Type B pancreatic cell (in vitro differentiated cells): Measurements from ENCODE around the gene CRLF2. TPM values are rescaled to one million over a fixed set of nuclear protein-coding genes. Genes with fewer than 3 reads are reported as not detected.
"Not testable (repeated sequence)": the region's sequence is repeated elsewhere in the genome, so short reads cannot be mapped to it uniquely, and the experiment has no call there.

ENCODE experiments used
- DNase-seq: peaks from one replicate; pipeline ENCODE4 v3.0.0; 2021; ENCODE audit warnings: mixed read lengths; ENCODE audit not compliant: unreplicated experiment; ENCODE audit errors: extremely low spot score
- H3K27ac Mint-ChIP-seq: 2 replicates; pipeline ENCODE4 v1.8.0; 2021; ENCODE audit warnings: mild to moderate bottlenecking, mixed read lengths
- H3K27me3 Mint-ChIP-seq: 2 replicates; pipeline ENCODE4 v1.8.0; 2021; ENCODE audit warnings: mixed read lengths
- H3K36me3 Mint-ChIP-seq: 2 replicates; pipeline ENCODE4 v1.8.0; 2021; ENCODE audit warnings: mixed read lengths
- H3K4me1 Mint-ChIP-seq: one replicate; pipeline ENCODE4 v1.8.0; 2021; ENCODE audit warnings: mixed read lengths; ENCODE audit not compliant: unreplicated experiment
- H3K4me3 Mint-ChIP-seq: 2 replicates; pipeline ENCODE4 v1.8.0; 2021; ENCODE audit warnings: mild to moderate bottlenecking, mixed read lengths
- H3K9me3 Mint-ChIP-seq: 2 replicates; pipeline ENCODE4 v1.8.0; 2021; ENCODE audit warnings: mixed read lengths
- CTCF ChIP-seq: fragments of 200-600 bp; sonication (generic); conservative IDR thresholded peaks from 2 replicates; pipeline ENCODE4 v1.5.0; 2021; ENCODE audit warnings: antibody characterized with exemption, mild to moderate bottlenecking
- total RNA-seq: library from RNA; stranded (reverse); gene quantifications from 2 replicates; pipeline ENCODE4 v1.2.1, GENCODE V29; 2021; ENCODE audit warnings: low replicate concordance

The CRLF2 gene
- total RNA-seq, 1 donor from 2014 or later = not detected

GRCh38 chrX:1172496-1172895, 40.0 kb downstream of the CRLF2 start:
- H3K27me3 Mint-ChIP-seq = peaks cover 35% of the 10 kb centered on the region
- no peak for TF ChIP-seq CTCF
- DNase-seq = peak; percentile 10

GRCh38 chrX:1171915-1172314, 40.5 kb downstream of the CRLF2 start:
- peak; percentile 34 for DNase-seq
- H3K27ac Mint-ChIP-seq, H3K4me1 Mint-ChIP-seq, H3K36me3 Mint-ChIP-seq, H3K4me3 Mint-ChIP-seq, H3K9me3 Mint-ChIP-seq: not testable (repeated sequence)
- peaks cover 35% of the 10 kb centered on the region for H3K27me3 Mint-ChIP-seq

More at GRCh38 chrX:1172496-1172895, 40.0 kb downstream of the CRLF2 start:
- no peaks in the 10 kb centered on the region for H3K9me3 Mint-ChIP-seq
- no peaks in the 10 kb centered on the region for H3K36me3 Mint-ChIP-seq
- no peak overlapping the region for H3K4me3 Mint-ChIP-seq
- no peak overlapping the region for H3K27ac Mint-ChIP-seq
- H3K4me1 Mint-ChIP-seq = peaks cover 6% of the 10 kb centered on the region

- Mint-ChIP-seq H3K4me1 (peaks cover 14% of the 10 kb centered on the region), H3K4me3 (peak overlapping the region; percentile 5), H3K27ac (no peak overlapping the region), H3K36me3 (no peaks in the 10 kb centered on the region), H3K9me3 (no peaks in the 10 kb centered on the region), H3K27me3 (peaks cover 36% of the 10 kb centered on the region)
- DNase-seq = no peak
- no peak for TF ChIP-seq CTCF
Measured at GRCh38 chrX:1170243-1170642, 42.2 kb downstream of the CRLF2 start.

- Mint-ChIP-seq H3K9me3 (no peaks in the 10 kb centered on the region), H3K36me3 (no peaks in the 10 kb centered on the region), H3K27me3 (peaks cover 39% of the 10 kb centered on the region), H3K4me3 (no peak overlapping the region), H3K4me1 (peaks cover 14% of the 10 kb centered on the region), H3K27ac (no peak overlapping the region)
- no peak for TF ChIP-seq CTCF
- DNase-seq = peak; percentile 7
Measured at GRCh38 chrX:1169189-1169588, 43.3 kb downstream of the CRLF2 start.

- H3K27ac Mint-ChIP-seq = no peak overlapping the region
- H3K4me1 Mint-ChIP-seq = peaks cover 14% of the 10 kb centered on the region
- TF ChIP-seq CTCF = no peak
- no peaks in the 10 kb centered on the region for H3K9me3 Mint-ChIP-seq
- no peak overlapping the region for H3K4me3 Mint-ChIP-seq
- peaks cover 40% of the 10 kb centered on the region for H3K27me3 Mint-ChIP-seq
- H3K36me3 Mint-ChIP-seq = no peaks in the 10 kb centered on the region
- no peak for DNase-seq
Measured at GRCh38 chrX:1167918-1168481, 44.4 kb downstream of the CRLF2 start.

- no peak for DNase-seq
- Mint-ChIP-seq H3K4me1 (peaks cover 14% of the 10 kb centered on the region), H3K27me3 (peaks cover 35% of the 10 kb centered on the region), H3K9me3 (no peaks in the 10 kb centered on the region), H3K27ac (no peak overlapping the region), H3K4me3 (no peak overlapping the region), H3K36me3 (no peaks in the 10 kb centered on the region)
- no peak for TF ChIP-seq CTCF
Measured at GRCh38 chrX:1167466-1167865, 45.0 kb downstream of the CRLF2 start.
